Liver (tissue), 3 donors: ENCODE results near the gene STAM.

ENCODE experiments used
- ATF3 ChIP-seq: IDR thresholded peaks from 2 replicates; pipeline ENCODE4 v1.6.1; 2016; ENCODE audit warnings: antibody characterized with exemption
- CTCF ChIP-seq: fragments of 150-350 bp; IDR thresholded peaks from 2 replicates; pipeline ENCODE4 v1.5.1; 2017; ENCODE audit warnings: improper control_type of control experiment, low read depth, low read length; ENCODE audit not compliant: missing input control
- GABPA ChIP-seq, 2 donors: IDR thresholded peaks in 1 of 2; conservative IDR thresholded peaks in 1 of 2; 2 replicates each; pipeline ENCODE4 v1.6.1; 2016; ENCODE audit warnings: antibody characterized with exemption in 2 of 2, mild to moderate bottlenecking in 1 of 2, moderate library complexity in 1 of 2
- HNF4G ChIP-seq: IDR thresholded peaks from 2 replicates; pipeline ENCODE4 v1.6.1; 2016; ENCODE audit warnings: antibody characterized with exemption
- JUND ChIP-seq, 2 donors: IDR thresholded peaks; 2 replicates each; pipeline ENCODE4 v1.6.1; 2016; ENCODE audit warnings: antibody characterized with exemption in 2 of 2
- RAD21 ChIP-seq, 2 donors: IDR thresholded peaks; 2 replicates each; pipeline ENCODE4 v1.6.1; 2016; ENCODE audit warnings: antibody characterized with exemption in 2 of 2, mild to moderate bottlenecking in 2 of 2
- REST ChIP-seq: IDR thresholded peaks from 2 replicates; pipeline ENCODE4 v1.6.1; 2016; ENCODE audit warnings: antibody characterized with exemption, mild to moderate bottlenecking
- RXRA ChIP-seq, 2 donors: IDR thresholded peaks; 2 replicates each; pipeline ENCODE4 v1.6.1; 2017 to 2018; ENCODE audit warnings: antibody characterized with exemption in 2 of 2, mild to moderate bottlenecking in 1 of 2
- SP1 ChIP-seq: IDR thresholded peaks from 2 replicates; pipeline ENCODE4 v1.6.1; 2018; ENCODE audit warnings: antibody characterized with exemption, mild to moderate bottlenecking
- TAF1 ChIP-seq: conservative IDR thresholded peaks from 2 replicates; pipeline ENCODE4 v1.6.1; 2016; ENCODE audit warnings: antibody characterized with exemption, mild to moderate bottlenecking
- YY1 ChIP-seq: IDR thresholded peaks from 2 replicates; pipeline ENCODE4 v1.6.1; 2016; ENCODE audit warnings: antibody characterized with exemption, mild to moderate bottlenecking
- TF ChIP-seq, protein P1 (sequence below): IDR thresholded peaks from 2 replicates; pipeline ENCODE4 v1.6.1; 2016; ENCODE audit warnings: antibody characterized with exemption
- TF ChIP-seq, protein P2 (sequence below): IDR thresholded peaks from 2 replicates; pipeline ENCODE4 v1.6.1; 2016; ENCODE audit warnings: antibody characterized with exemption
- donor health status: healthy.
- donor health status: healthy.

DNA sequence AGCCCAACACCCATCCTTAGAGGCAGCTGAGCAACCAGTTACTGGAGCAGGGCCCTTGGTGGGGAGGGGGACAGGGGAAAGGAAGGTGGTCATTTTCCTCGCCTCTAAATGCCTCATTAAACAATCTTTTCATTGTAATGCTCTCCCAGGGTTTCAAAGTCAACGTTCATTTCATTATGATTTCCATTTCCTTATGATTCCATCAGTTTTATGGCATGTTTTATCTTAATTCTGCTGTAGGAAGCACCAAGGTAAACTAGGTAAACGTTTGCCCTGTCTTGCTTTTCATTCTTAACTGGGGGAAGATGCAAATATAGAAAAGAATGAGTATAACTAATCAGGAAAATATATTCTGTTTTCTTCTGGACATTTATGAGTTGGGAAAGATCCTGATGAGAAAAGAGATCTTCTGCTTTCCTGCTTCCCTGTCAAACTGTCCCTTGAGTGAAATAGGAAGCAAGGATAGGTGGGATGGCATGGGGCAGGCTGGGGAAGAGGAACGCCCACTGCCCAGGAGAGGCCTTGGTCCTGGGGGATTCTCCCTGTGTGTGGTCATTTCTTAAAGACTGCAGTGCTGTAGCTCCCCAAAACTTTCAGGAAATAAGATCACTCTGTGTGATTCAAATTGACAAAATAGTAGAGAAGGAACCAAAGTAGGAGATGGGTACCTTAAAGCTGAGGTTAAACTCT lies 87.5 kb downstream of the STAM start:
- no peak for TF ChIP-seq CTCF
- TF ChIP-seq JUND (IDR thresholded peaks at IDR 0.05) = no peak
- TF ChIP-seq TAF1 = no peak
- TF ChIP-seq SP1 = no peak
- no peak for TF ChIP-seq REST
- TF ChIP-seq, protein P1, sequence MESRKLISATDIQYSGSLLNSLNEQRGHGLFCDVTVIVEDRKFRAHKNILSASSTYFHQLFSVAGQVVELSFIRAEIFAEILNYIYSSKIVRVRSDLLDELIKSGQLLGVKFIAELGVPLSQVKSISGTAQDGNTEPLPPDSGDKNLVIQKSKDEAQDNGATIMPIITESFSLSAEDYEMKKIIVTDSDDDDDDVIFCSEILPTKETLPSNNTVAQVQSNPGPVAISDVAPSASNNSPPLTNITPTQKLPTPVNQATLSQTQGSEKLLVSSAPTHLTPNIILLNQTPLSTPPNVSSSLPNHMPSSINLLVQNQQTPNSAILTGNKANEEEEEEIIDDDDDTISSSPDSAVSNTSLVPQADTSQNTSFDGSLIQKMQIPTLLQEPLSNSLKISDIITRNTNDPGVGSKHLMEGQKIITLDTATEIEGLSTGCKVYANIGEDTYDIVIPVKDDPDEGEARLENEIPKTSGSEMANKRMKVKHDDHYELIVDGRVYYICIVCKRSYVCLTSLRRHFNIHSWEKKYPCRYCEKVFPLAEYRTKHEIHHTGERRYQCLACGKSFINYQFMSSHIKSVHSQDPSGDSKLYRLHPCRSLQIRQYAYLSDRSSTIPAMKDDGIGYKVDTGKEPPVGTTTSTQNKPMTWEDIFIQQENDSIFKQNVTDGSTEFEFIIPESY = no peak
- TF ChIP-seq, protein P2, sequence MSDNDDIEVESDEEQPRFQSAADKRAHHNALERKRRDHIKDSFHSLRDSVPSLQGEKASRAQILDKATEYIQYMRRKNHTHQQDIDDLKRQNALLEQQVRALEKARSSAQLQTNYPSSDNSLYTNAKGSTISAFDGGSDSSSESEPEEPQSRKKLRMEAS = no peak
- TF ChIP-seq RXRA (IDR thresholded peaks at IDR 0.05) = no peak
- TF ChIP-seq YY1 = no peak
- TF ChIP-seq RAD21 (IDR thresholded peaks at IDR 0.05) = no peak
- no peak for TF ChIP-seq HNF4G
- no peak for TF ChIP-seq ATF3
- no peak for TF ChIP-seq GABPA (IDR thresholded peaks at IDR 0.05 in 1 of 2, conservative IDR thresholded peaks at IDR 0.05 in 1 of 2)
